ENCODE data around the gene DCHS2.

DCHS2 gene

DNA sequence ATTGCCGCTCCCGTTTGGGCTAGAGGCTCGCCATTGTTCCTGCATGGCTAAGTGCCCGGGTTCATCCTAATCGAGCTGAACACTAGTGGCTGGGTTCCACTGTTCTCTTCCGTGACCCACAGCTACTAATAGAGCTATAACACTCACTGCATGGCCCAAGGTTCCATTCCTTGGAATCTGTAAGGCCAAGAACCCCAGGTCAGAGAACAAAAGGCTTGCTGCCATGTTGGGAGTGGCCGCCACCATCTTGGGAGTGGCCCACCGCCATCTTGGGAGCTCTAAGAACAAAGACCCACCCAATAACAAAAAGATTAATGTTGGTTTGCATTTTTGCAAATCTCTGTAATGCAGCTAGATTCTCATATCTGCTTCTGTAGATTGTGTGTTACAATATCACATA, 299.0 kb downstream of the DCHS2 start:
- no peak for DNase-seq

- no peak for DNase-seq
Observed at GRCh38 chr4:154189346-154189745, 302.3 kb downstream of the DCHS2 start.

- no peak for DNase-seq
Observed at GRCh38 chr4:154186888-154187287, 304.7 kb downstream of the DCHS2 start.

GRCh38 chr4:154186035-154186434, 305.6 kb downstream of the DCHS2 start:
- DNase-seq, result no peak

DNA sequence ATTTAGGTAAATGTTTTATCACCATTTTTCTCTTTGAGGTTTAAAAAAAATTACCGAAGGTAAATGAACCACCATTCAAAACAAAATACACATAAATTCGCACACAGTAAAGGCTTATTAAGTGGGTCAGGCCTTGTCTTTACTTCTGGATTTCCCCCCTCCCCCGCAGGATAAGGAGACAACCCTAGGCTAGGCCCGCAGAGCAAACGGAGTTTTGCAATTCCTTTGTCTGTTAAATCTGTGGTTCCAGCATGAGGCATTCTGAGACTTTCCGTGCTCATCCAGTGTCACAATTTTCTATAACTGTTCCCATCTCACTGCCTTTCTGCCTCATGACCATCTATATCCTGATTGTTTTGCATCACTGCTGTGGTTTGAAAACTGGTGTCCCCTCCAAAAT, 307.4 kb downstream of the DCHS2 start:
- DNase-seq, result no peak

- no peak for DNase-seq
Observed at GRCh38 chr4:154183264-154183663, 308.3 kb downstream of the DCHS2 start.

All from activated CD8-positive, alpha-beta memory T cell treated with anti-CD3 and anti-CD28 coated beads, Interleukin-2, amount 50 U/mL, for 4 hours (primary cell).